MCF 10A (cell line): ENCODE measurements around the gene ZFHX3. TPM values are rescaled to one million over a fixed set of nuclear protein-coding genes. Genes with fewer than 3 reads are reported as not detected.

Experiments
- BruUV-seq: library from RNA; stranded (reverse); fragments of 400-500 nt; replicated peaks from 2 replicates; lab custom pipeline; 2021; lab: Mats Ljungman, UMichigan
- CTCF ChIA-PET: fragments of 300-600 bp; sonication (Branson Sonifier 250); formaldehyde crosslinking; extraction: SDS; loops from one replicate; lab custom pipeline; 2021; ENCODE audit warnings: antibody characterized with exemption, inconsistent platforms; lab: Yijun Ruan, JAX
- POLR2A ChIA-PET: fragments of 300-600, 350-650 bp; sonication (Branson Sonifier 250); formaldehyde crosslinking; extraction: SDS; loops from one replicate; lab custom pipeline; 2020; ENCODE audit warnings: antibody characterized with exemption, inconsistent platforms; lab: Yijun Ruan, JAX
- DNase-seq: peaks from one replicate; pipeline ENCODE4 v3.0.0-alpha.2; 2018; ENCODE audit not compliant: unreplicated experiment
- H3K27ac Mint-ChIP-seq: one replicate; pipeline ENCODE4 v1.8.0; 2022; ENCODE audit warnings: mild to moderate bottlenecking, low read depth, mixed read lengths; ENCODE audit not compliant: unreplicated experiment
- H3K27me3 Mint-ChIP-seq: one replicate; pipeline ENCODE4 v1.8.0; 2022; ENCODE audit warnings: mixed read lengths; ENCODE audit not compliant: insufficient read depth, unreplicated experiment
- H3K36me3 Mint-ChIP-seq: one replicate; pipeline ENCODE4 v1.8.0; 2022; ENCODE audit warnings: mild to moderate bottlenecking, moderate library complexity, mixed read lengths; ENCODE audit not compliant: insufficient read depth, unreplicated experiment
- H3K4me1 Mint-ChIP-seq: one replicate; pipeline ENCODE4 v1.8.0; 2022; ENCODE audit warnings: mixed read lengths; ENCODE audit not compliant: insufficient read depth, unreplicated experiment
- H3K4me3 Mint-ChIP-seq: one replicate; pipeline ENCODE4 v1.8.0; 2022; ENCODE audit warnings: mild to moderate bottlenecking, moderate library complexity, mixed read lengths; ENCODE audit not compliant: unreplicated experiment
- H3K9me3 Mint-ChIP-seq: one replicate; pipeline ENCODE4 v1.8.0; 2022; ENCODE audit warnings: mixed read lengths; ENCODE audit not compliant: unreplicated experiment
- intact Hi-C: fragments of 100-400 bp; cut with micrococcal nuclease; formaldehyde crosslinking; loops from 2 replicates; pipeline ENCODE4 v1.14.1; 2022
- total RNA-seq: library from RNA; stranded (reverse); gene quantifications from 2 replicates; pipeline ENCODE4 v1.2.3, GENCODE V29; 2022
- TF ChIP-seq, protein P1 (sequence below): fragments of 200-600 bp; IDR thresholded peaks from one replicate; pipeline ENCODE4 v1.8.0; 2022; ENCODE audit warnings: antibody characterized with exemption, mild to moderate bottlenecking; ENCODE audit not compliant: unreplicated experiment

ZFHX3 gene
- total RNA-seq, 1 experiment from 2014 or later: 27.4 TPM

DNA sequence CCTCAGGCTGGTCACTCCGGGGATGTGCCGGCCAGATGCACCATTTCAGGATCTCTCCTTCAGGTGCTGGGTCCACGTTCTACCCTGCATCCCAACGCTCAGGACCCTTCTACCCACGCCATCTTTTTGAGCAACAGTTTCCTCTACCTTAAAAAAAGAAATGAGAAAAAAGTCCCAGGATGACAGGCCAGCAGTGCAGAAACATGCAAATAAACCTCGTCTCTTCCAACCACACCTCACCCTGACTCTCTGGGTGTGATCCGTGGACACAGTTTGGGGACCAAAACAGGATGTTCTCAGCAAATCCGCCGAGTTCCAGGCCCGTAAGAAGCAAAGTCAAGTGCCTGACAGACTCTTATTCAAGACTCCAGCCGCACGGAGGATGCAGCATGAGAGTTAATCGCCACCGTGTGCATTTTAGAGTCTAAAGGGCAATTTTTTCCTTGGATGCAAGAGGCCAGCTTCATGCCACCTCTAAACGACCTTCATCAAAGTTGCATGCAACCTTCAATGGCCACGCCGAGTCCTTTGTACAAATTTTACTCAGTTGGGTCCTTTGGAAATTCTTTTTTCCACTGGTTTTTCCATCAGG, 99.6 kb downstream of the ZFHX3 start:
- POLR2A ChIA-PET: no interaction called here
- TF ChIP-seq, protein P1, sequence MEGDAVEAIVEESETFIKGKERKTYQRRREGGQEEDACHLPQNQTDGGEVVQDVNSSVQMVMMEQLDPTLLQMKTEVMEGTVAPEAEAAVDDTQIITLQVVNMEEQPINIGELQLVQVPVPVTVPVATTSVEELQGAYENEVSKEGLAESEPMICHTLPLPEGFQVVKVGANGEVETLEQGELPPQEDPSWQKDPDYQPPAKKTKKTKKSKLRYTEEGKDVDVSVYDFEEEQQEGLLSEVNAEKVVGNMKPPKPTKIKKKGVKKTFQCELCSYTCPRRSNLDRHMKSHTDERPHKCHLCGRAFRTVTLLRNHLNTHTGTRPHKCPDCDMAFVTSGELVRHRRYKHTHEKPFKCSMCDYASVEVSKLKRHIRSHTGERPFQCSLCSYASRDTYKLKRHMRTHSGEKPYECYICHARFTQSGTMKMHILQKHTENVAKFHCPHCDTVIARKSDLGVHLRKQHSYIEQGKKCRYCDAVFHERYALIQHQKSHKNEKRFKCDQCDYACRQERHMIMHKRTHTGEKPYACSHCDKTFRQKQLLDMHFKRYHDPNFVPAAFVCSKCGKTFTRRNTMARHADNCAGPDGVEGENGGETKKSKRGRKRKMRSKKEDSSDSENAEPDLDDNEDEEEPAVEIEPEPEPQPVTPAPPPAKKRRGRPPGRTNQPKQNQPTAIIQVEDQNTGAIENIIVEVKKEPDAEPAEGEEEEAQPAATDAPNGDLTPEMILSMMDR: no peak
- CTCF ChIA-PET: interaction anchor here (0.6 to 0.7 kb wide), 2 partner anchors 32 to 351 kb away, joined by 3 to 4 read pairs; no protein-coding TSS in a partner anchor
- Mint-ChIP-seq H3K4me3 (no peak overlapping the region), H3K27ac (no peak overlapping the region), H3K27me3 (no peaks in the 10 kb centered on the region), H3K9me3 (no peaks in the 10 kb centered on the region), H3K36me3 (peaks cover 58% of the 10 kb centered on the region), H3K4me1 (no peaks in the 10 kb centered on the region)
- intact Hi-C loops: no loop called here
- BruUV-seq: TSS peak; percentile 20
- no peak for DNase-seq

DNA sequence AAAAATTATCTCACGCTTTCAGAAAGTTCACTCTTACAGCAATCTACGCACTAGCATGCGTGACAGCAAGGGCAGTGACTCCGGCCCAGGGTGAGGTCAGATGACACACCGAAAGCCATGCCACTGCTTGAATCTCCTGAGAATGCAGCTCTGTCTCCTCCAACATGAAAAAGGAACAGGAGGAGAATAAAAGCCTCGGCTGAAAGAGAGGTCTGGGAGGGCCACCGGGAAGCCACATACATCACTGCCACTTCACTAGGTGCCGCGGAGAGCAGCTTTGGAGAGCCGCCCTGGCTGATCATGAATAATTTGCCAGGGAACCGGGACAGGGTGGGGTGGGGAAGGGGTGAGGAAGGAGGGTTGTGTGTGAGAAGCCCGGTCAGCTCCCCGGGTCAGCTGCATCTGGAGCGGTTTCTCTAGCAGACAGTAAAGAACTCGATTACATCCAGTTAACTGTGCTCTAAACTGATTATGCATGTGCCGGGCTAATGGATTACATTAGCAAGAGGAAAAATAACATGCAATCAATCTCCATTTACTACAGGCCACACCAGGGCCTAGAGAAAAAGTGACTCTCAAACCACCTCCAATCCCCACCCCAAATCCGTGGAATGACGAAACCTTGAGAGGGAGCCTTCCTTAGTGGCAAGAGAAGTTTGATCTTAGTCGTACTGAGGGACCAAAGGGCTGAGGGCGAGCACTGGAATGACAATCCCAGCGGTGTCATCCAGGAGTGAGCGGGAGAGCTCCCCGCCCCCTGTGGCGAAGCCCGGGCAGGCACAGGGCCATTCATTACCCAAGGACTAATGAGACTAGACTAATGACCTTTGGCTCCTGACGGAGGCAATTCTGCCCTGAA, 100.3 kb downstream of the ZFHX3 start:
- Mint-ChIP-seq H3K4me1 (no peaks in the 10 kb centered on the region), H3K27me3 (no peaks in the 10 kb centered on the region), H3K27ac (no peak overlapping the region), H3K9me3 (no peaks in the 10 kb centered on the region), H3K4me3 (no peak overlapping the region), H3K36me3 (peaks cover 62% of the 10 kb centered on the region)
- intact Hi-C loops: no loop called here
- no TSS peak for BruUV-seq
- DNase-seq: no peak
- ChIA-PET POLR2A (interaction anchor here (0.6 kb wide), 1 partner anchor 833 kb away, joined by 3 read pairs; no protein-coding TSS in a partner anchor), CTCF (no interaction called here)
- TF ChIP-seq, protein P1: no peak

DNA sequence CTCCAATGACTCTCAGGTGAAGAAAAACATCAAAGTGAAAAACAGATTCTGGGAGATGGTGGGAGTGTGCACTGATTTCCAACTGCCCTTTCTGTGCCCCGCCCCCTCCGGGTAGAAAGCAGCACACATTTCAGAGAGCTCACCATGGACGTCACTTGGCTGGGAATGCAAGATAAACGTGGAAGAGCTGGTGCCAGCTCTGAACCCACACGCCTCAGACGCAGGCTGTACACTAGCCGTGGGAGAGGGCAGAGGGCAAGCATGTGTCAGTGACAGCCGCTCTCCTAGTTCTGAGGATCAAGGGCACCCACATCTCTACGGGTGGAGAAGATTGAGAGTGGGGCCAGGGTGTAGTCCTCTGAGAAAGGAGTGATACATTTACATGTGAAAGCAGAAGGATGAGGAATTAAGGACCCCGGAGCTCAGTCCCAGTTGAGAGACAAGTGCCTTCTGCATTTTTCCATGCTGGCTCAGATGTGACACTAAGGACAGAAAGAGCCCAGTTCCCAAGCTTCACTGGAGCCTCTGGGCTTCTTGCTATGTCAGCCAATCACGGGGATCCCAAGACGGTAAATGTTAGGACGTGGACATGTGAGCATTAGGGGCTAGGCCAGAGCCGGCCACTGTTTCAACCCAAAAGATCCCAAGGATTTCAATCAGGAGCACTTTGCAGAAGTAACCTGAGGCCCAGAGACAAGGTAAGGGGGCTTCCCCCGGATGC, 101.3 kb downstream of the ZFHX3 start:
- intact Hi-C loops: no loop called here
- no peaks in the 10 kb centered on the region for H3K4me1 Mint-ChIP-seq
- H3K27me3 Mint-ChIP-seq: no peaks in the 10 kb centered on the region
- CTCF ChIA-PET: no interaction called here
- H3K27ac Mint-ChIP-seq: no peak overlapping the region
- no peak overlapping the region for H3K4me3 Mint-ChIP-seq
- DNase-seq: no peak
- H3K36me3 Mint-ChIP-seq: peaks cover 56% of the 10 kb centered on the region
- POLR2A ChIA-PET: interaction anchor here (0.6 kb wide), 2 partner anchors 16 to 834 kb away, joined by 3 to 4 read pairs; no protein-coding TSS in a partner anchor
- H3K9me3 Mint-ChIP-seq: no peaks in the 10 kb centered on the region
- TF ChIP-seq, protein P1: no peak
- no TSS peak for BruUV-seq

DNA sequence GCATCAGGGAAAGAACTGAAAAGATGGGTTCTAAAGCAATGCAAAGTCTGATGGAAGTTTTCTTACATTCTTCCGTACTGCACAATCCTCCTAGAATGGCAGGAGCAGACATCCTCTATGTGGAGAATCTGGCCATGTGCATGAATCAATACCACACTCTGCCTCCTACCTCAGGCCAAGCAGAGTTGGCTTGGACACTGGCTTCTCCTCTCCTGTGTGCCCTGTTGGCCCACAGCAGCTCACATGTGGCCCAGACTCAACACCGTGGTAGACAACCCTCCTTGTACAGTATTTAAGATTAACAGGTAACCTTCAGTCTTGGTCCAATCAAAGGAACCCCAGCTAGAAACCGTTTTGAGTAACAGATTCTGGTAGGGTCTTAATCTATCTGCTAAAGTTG, 101.9 kb downstream of the ZFHX3 start:
- intact Hi-C loops: no loop called here
- POLR2A ChIA-PET: interaction anchor here (0.6 kb wide), 1 partner anchor 16 kb away, joined by 4 read pairs; no protein-coding TSS in a partner anchor
- CTCF ChIA-PET: no interaction called here
- BruUV-seq: no TSS peak
- H3K36me3 Mint-ChIP-seq: peaks cover 50% of the 10 kb centered on the region
- H3K4me1 Mint-ChIP-seq: no peaks in the 10 kb centered on the region
- no peak overlapping the region for H3K4me3 Mint-ChIP-seq
- DNase-seq: no peak
- TF ChIP-seq, protein P1: no peak
- H3K27me3 Mint-ChIP-seq: no peaks in the 10 kb centered on the region
- no peaks in the 10 kb centered on the region for H3K9me3 Mint-ChIP-seq
- no peak overlapping the region for H3K27ac Mint-ChIP-seq
